Ovary (tissue), 9 donors: ENCODE results near the gene KLHL12. TPM values are rescaled to one million over a fixed set of nuclear protein-coding genes. Genes with fewer than 3 reads are reported as not detected.

ENCODE experiments used
- DNase-seq, 5 donors: peaks; one replicate each; pipeline ENCODE4 v3.0.0-alpha.2; 2019 to 2020
- H3K27ac ChIP-seq, 2 donors: fragments of 200-600 bp; one replicate each; pipeline versions ENCODE4 v1.5.1 to v1.8.0; 2019 to 2022
- H3K27me3 ChIP-seq: fragments of 200-600 bp; one replicate; pipeline ENCODE4 v1.8.0; 2022
- H3K36me3 ChIP-seq: fragments of 200-600 bp; sonication (generic); one replicate; pipeline ENCODE4 v1.5.1; 2019
- H3K4me1 ChIP-seq: one replicate; pipeline ENCODE4 v1.8.1; 2013; ENCODE audit warnings: mild to moderate bottlenecking, moderate library complexity; ENCODE audit not compliant: insufficient read depth
- H3K4me3 ChIP-seq: fragments of 200-600 bp; sonication (generic); one replicate; pipeline ENCODE4 v1.5.1; 2017
- H3K9me3 ChIP-seq, 2 donors: fragments of 200-600 bp in 1 of 2; sonication (generic) in 1 of 2; one replicate each; pipeline versions ENCODE4 v1.5.1 to v1.8.1; 2013 to 2019; ENCODE audit warnings: mild to moderate bottlenecking in 1 of 2, moderate library complexity in 1 of 2
- CTCF ChIP-seq, 3 donors: fragments of 450-650 bp in 2 of 3; fragments of 200-600 bp in 1 of 3; IDR thresholded peaks; one replicate each; pipeline versions ENCODE4 v1.5.1 to v1.8.0; 2016 to 2022; ENCODE audit warnings: antibody characterized with exemption in 3 of 3, mild to moderate bottlenecking in 1 of 3
- EP300 ChIP-seq: sonication (generic); formaldehyde crosslinking; IDR thresholded peaks from one replicate; pipeline ENCODE4 v1.6.1; 2017; ENCODE audit warnings: antibody characterized with exemption
- POLR2A ChIP-seq: fragments of 450-650 bp; IDR thresholded peaks from one replicate; pipeline ENCODE4 v1.6.1; 2017; ENCODE audit warnings: antibody characterized with exemption, mild to moderate bottlenecking, moderate library complexity
- WGBS, 3 donors: extraction: QIAGEN DNeasy Blood & Tissue Kit in 1 of 3; methylation state at CpG; one replicate each; pipeline versions ENCODE4 v1.1.5 to v1.1.7; 2013 to 2017; 5-methylcytosine and 5-hydroxymethylcytosine counted together
- intact Hi-C, 4 donors: fragments of 100-400 bp; cut with DNase I; formaldehyde crosslinking; loops; one replicate each; pipeline versions ENCODE4 v1.11.0 to v1.15.1; 2022 to 2023
- polyA plus RNA-seq, 2 donors: library from polyadenylated mRNA; stranded (reverse); fragments of 200-250 nt in 1 of 2; fragments of 350-450 nt in 1 of 2; fragmentation: Illumina TruSeq in 1 of 2; extraction: RNeasy Lipid Tissue Mini Kit (QIAGEN cat#74804) in 1 of 2; gene quantifications; one replicate each; pipeline ENCODE4 v1.2.3, GENCODE V29; 2013 to 2014
- total RNA-seq, 7 donors: library from RNA; depleted of rRNA in 2 of 7; stranded (reverse); fragments of >200 nt in 2 of 7; fragmentation: NEBNext Ultra II Directional in 3 of 7; extraction: Animal tissue kit (Norgen Biotek cat#: 25700) in 3 of 7; gene quantifications; one replicate each; pipeline versions ENCODE4 v1.1.0 to v1.2.4, GENCODE V29; 2016 to 2023
- donor health status: DM: no; HTN: no; CAD: no; lungs with moderate emphysema.
- donor health status: DM: no; HTN: no; CAD: no.
- donor health status: Bipolar disorder and iron deficiency.
- donor health status: DM: yes; HTN: yes; CAD: no.
- donor health status: DM: no; HTN: no; CAD: no.
- donor health status: DM: yes; HTN: yes; CAD: no.

KLHL12 gene
- total and polyA plus RNA-seq, 9 donors: 11.2 to 29.7 (median 20.1) TPM

- 37 to 40% (median 37%) methylated on average over 5 of the region's 5 CpGs for WGBS, 3 donors
- TF ChIP-seq POLR2A: no peak
- no peak for TF ChIP-seq EP300
- TF ChIP-seq CTCF (IDR thresholded peaks at IDR 0.05): peak; percentile 15 to 51 (median 46)
- intact Hi-C loops: no loop called here
These were observed 41.9 kb upstream of the KLHL12 start for GRCh38 chr1:202968895-202969295.

GRCh38 chr1:202968351-202968750 lies 41.3 kb upstream of the KLHL12 start:
- DNase-seq: no peak
- 63 to 75% (median 75%) methylated on average over 3 of the region's 3 CpGs for WGBS, 3 donors
- Histone ChIP-seq H3K4me1 (peaks cover 5% of the 10 kb centered on the region), H3K9me3 (no peaks in the 10 kb centered on the region), H3K4me3 (no peak overlapping the region), H3K27me3 (no peaks in the 10 kb centered on the region), H3K27ac (no peak overlapping the region), H3K36me3 (no peaks in the 10 kb centered on the region)
- TF ChIP-seq CTCF (IDR thresholded peaks at IDR 0.05) (no peak), EP300 (no peak), POLR2A (no peak)
- intact Hi-C loops: no loop called here

More at GRCh38 chr1:202968895-202969295, 41.9 kb upstream of the KLHL12 start:
- DNase-seq: peak in 1 of 5 donors; percentile 43
- no peaks in the 10 kb centered on the region for H3K9me3 ChIP-seq
- no peaks in the 10 kb centered on the region for H3K27me3 ChIP-seq
- peaks cover 5% of the 10 kb centered on the region for H3K4me1 ChIP-seq
- no peak overlapping the region for H3K27ac ChIP-seq
- H3K36me3 ChIP-seq: no peaks in the 10 kb centered on the region
- H3K4me3 ChIP-seq: no peak overlapping the region

- TF ChIP-seq CTCF (IDR thresholded peaks at IDR 0.05) (no peak), EP300 (no peak), POLR2A (no peak)
- no peaks in the 10 kb centered on the region for H3K27me3 ChIP-seq
- no peak for DNase-seq
- H3K27ac ChIP-seq: peak overlapping the region; percentile 84 to 97
- H3K4me1 ChIP-seq: peaks cover 5% of the 10 kb centered on the region
- H3K9me3 ChIP-seq: no peaks in the 10 kb centered on the region
- H3K4me3 ChIP-seq: peak overlapping the region; percentile 79
- H3K36me3 ChIP-seq: no peaks in the 10 kb centered on the region
- intact Hi-C loops: no loop called here
- WGBS, 3 donors: 2 to 3% (median 3%) methylated on average over 21 of the region's 21 CpGs
These were observed 40.7 kb upstream of the KLHL12 start for GRCh38 chr1:202967684-202968281.

- WGBS, 3 donors: 35 to 41% (median 41%) methylated on average over 17 to 18 of the region's 18 CpGs
These were observed 39.2 kb upstream of the KLHL12 start for GRCh38 chr1:202966006-202966898.

More at GRCh38 chr1:202966006-202966898, 39.2 kb upstream of the KLHL12 start:
- H3K27ac ChIP-seq: peak overlapping the region; percentile 84 to 97
- DNase-seq: peak in 1 of 5 donors; percentile 23
- intact Hi-C loops: no loop called here
- H3K4me1 ChIP-seq: peaks cover 5% of the 10 kb centered on the region
- no peaks in the 10 kb centered on the region for H3K27me3 ChIP-seq
- TF ChIP-seq CTCF (IDR thresholded peaks at IDR 0.05) (no peak), POLR2A (no peak), EP300 (no peak)
- no peaks in the 10 kb centered on the region for H3K9me3 ChIP-seq
- peak overlapping the region; percentile 79 for H3K4me3 ChIP-seq
- no peaks in the 10 kb centered on the region for H3K36me3 ChIP-seq
